GM18517 (cell line): Measurements from ENCODE around the gene USP46.

Source experiments
- ATAC-seq: cut with Tn5 transposase; IDR thresholded peaks from one replicate; pipeline ENCODE4 v1.9.1; 2021; ENCODE audit warnings: mild to moderate bottlenecking, moderate library complexity; ENCODE audit not compliant: unreplicated experiment

The USP46 gene

DNA sequence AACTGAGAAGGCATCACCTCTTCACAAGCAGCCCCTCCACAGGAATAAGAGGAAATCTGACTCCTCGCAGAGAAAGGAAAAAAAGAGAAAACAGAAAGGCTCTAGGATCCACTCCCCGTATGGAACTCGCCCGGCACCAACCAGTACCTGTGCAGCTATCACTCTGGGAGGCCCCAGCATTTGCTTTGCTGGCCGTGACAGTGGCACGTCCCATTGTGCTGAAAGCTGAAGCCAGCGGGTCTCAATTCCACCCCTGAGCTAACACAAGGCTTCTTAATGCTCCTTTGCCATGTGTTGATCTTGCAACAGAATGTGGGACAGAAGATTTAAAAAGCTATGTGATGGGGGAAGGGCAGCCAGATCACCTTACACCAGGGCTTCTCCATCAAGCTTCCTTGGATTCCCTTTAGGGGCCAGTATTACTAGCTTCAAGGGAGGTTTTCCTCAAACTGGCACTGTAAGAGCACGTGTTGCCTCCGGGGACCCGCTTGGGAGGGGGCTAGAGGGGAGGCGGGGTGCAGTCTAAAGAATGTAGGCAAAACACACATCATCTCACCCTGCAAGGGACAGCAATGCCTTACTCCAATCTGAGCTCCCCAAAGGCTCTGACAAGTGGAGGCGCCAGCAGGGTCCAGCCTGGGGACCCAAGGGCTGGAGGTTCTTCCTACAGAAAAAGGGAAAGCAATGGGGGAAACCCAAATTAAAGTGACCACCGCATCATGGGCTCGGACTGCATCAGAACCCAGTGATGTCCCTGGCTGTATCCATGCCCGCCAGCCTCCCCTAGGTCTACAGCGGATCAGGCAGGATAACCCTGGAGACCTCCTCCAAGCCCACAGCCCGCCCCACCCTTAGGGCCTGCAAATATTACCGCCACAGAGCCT is 1.2 kb downstream of the USP46 start:
- no peak for ATAC-seq

DNA sequence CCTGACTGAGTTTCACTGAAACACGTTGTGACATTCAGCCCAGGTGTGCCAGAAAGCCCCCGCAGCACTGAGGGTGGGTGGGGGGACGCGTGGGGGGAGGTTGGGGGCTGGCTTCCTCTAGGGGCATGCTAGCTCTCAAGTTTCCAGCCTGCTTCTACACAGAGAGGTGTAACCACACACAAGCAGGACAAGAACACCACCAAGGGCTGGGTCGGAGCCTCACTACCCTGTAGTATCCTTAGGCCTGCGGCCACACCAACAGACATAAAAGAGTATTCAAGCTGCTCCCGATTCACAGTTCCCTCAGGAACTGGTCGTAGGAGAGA is 1.8 kb downstream of the USP46 start:
- no peak for ATAC-seq

DNA sequence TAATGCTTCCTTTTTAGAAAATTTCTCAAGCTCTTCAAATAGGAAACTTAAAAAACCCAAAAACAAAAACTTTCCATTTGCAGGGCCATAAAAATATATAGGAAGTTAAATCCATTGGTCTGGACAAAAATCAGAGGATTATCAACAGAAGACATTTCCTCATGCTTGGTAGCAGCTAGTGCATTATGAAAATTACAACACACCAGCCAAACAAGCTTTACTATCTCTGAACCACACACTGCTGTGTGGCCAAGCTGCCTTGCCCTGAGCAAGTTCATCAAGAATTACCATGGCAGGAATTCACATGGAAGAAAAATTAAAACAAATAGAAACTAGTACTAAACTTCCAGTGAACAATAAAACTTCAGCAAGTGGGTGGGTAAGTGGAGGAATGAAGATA is 3.6 kb downstream of the USP46 start:
- ATAC-seq: no peak

DNA sequence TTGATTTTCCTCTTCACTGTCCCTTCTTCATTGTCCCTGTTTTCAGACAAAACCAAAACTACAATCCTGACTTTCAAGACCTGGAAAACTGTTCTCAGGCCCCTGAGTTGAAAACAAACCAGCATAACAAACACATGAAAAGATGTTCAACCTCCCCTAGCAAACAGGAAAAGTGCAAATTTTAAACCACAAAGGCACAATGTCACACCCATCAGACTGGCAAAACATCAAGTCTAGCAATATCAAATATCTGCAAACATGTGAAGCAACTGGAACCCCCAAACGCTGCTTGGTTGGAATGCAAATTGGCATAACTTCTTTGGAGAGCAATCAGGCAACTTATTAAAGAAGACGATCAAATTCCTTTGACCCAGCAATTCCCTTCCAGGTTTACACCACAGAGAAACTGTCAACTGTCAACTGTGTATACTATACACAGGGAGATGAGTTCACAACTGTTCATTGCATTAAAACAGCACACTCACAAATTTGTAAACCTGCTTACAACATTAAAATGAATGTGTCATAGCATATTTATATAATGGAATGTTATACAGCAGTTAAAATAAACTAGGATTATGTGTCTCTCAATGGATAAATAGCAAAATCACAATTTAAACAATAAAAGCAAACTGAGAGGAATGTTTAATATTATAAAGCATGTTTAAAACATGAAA is 7.0 kb downstream of the USP46 start:
- no peak for ATAC-seq

DNA sequence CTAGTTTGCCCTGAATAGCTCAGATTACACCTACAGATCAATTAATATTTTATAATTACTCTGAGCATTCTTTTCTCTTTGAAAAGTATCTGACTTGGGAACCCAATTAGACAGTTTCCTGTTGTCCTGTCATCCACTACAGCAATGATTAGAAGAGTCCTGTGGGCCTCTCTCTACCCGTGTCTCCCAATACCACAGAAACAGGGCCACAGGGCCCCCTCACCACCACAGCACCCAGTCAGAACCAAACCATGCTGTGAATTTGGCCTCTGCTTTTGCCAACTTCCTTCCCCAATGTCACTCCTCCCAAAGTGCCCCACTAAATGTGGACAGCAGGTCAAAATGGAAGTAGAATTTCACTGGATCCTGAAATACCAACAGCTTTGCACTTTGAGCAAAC is 10.3 kb downstream of the USP46 start:
- no peak for ATAC-seq

DNA sequence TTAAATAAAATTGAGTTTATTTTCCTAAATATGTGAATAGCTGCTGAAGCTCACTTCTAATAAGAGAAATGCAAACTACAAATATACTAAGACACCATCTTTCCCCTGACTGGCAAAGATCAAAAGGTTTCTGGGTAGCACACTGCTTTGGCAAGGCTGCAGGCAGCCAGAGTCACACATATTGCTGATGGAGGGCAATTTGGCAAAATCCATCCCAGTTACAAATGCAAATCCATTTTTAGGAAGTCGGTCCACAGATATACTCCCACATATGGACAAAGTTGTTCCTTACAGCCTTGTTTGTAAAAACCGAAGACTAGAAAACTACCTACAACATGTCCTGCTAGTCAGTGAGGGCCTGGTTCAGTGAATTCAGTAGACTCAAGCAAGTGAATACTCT is 12.4 kb downstream of the USP46 start:
- ATAC-seq: no peak

DNA sequence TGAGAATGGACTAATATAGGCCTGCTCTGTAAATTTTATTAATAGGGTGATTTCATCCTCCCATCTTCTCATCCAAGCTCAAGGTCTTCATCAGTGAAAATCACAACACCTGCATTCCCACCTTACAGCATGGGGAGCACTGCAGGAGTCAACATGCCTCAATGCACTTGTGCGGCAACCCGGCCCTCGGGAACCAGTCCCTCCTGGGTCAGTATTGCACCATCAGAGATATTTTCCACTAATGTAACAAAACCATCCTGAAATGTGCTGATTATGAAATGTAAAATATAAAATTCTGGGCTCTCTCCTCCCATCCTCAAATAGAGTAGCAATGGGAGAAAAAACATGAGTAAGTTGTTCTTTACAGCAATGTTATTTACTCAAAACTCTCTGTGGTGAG is 13.0 kb downstream of the USP46 start:
- no peak for ATAC-seq

DNA sequence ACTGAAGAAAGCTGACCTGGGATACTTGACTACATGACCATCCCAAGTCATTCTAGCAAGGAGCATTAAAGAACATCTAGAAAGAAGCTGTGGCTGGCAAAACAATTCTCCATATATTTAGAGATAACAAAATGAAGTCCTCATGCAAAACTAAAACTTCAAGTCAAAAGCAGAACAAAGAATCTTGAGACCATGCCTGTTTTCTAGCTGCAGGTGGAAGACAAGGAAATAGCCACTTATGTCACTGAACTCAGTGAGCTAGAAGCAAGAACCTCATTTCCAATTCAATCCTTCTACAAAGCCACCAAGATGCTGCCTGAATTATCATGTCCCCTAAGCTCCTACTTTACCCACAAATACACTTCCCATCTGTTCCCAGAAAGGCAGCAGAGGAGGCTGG is 13.8 kb downstream of the USP46 start:
- ATAC-seq: no peak

DNA sequence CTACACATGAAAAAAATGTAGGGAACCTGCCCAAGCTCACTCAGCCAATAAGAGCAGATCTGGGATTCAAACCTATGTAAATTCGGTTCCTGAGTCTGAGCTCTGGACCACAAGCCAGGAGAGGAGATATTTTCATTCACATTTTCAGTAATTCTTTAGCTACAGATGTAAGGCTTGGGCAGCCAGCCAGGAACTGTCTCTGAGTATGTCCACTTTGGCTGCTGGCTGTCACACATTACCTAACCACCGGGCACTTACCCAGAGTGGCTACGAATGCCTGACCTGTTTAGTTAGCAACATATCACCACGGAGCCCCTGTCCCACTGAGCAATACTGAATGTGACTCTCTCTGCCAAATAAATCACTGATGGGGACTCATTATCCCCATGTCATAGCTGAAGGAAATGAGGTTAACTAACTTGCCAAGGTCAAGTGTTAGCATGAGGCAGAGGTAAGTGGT is 15.3 kb downstream of the USP46 start:
- ATAC-seq: no peak

DNA sequence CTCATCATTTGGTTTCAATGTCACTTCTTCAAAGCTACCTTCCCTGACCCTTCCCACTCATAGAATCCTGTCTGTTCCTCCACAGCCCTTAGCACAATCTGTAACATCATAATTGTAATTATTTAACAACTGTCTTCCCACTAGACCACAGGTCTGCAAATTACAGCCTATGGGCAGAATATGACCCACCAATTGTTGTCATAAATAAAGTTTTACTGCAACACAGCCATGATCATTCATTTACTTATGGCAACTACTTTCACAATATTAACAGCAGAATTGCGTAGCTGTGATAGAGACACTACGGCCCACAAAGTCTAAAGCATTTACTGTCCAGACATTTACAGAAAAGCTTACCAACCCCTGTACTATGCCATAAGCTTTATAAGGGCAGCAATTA is 15.9 kb downstream of the USP46 start:
- no peak for ATAC-seq

DNA sequence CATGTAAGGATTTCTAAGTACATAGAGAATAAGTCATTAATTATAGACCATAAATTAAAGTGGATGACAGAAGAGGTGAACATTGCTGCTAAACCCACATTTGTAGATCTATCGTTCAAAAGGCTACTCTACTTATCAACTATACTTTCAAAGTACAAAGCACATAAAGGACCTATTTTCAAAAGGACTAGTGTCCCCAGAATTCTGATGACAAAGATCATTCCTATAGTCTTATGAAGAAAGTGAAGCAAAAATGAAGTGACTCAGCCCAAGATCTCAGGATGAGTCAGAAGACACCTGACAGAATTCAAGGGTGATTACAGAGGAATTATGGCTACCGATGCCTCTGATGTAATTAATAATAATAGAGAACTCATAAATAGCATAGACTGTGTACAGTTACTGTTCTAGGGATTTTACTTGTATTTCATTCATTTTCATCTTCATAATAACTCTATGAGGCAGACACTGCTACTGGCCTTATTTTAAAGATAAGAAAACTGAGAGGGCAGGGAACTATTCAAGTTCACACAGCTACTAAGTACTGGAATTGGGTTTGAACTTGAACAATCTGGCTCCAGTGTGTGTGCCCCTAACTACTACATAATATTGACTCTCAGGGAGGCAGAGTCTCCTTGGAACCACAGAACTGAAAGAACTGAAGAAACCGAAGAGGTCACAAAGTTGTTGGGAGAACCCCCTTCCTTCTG is 17.1 kb downstream of the USP46 start:
- ATAC-seq: peak; percentile 95

DNA sequence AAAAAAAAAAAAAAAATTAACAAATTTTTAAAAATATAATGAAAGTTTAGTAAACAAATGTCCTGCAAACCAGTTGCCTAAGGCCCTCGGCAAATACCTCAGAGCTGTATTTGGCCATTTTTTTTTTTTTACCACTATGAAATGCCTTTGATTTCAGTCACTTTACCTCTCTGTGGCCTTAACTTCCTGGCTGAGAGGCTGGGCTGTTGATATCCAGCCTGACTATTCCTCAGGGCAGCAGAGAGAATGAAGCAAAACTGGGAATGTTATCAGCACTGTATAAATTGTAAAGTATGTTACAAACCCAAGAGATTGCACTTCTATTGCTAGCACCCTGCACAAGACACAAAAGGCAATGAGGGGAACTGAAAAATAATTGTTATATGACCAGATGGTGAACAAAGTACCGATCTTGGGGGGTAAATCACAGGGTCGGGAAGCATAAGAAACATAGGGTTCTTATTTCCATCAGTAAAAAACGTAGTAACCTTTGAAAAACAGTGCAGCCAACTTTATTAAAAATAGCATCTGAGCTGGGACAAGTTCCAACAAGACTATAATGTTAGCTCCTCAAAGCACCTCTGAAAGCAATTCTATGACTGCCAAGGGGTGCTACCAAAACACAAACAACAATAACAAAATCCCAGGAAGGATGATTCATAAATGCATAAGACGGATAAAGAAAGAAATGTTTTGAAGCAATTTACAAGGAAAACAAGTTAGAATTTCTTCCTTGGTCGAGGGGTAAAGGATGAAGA is 18.1 kb downstream of the USP46 start:
- no peak for ATAC-seq

DNA sequence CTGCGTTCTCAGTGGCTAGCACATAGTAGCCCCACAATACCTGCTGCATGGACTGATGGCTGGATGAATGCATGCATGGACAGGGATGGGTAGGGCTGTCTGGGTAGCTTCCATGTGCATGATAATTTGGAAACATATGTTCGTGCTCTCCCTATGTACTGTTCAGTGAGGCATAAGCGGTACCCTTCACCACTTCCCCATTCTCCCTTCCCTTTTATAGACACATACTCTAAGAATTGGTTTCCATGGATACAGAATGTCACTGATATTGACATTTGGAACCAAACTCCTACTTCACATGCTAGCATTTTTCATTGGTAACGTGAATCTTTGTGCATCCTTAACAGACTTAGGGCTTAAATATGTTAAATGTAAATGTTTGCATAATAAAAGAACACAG is 20.4 kb downstream of the USP46 start:
- no peak for ATAC-seq

DNA sequence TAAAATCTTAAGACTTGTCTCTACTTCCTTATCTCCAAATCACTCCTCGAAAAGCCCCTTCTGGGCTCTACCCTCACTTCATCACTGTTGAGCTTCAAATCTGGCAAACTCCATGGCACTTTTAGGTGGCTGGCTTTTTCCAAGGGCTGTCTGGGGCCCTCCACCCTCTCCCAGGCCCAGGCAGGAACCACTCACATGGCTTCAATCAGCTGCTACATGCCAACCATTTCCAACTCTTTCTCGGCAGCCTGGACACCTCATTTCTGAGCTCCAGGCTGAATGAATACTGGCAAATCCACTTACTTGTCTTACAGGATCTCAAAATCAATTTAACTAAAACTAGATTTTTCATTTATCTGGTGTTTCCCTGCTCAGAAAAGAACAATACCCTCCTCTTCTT is 22.0 kb downstream of the USP46 start:
- no peak for ATAC-seq

DNA sequence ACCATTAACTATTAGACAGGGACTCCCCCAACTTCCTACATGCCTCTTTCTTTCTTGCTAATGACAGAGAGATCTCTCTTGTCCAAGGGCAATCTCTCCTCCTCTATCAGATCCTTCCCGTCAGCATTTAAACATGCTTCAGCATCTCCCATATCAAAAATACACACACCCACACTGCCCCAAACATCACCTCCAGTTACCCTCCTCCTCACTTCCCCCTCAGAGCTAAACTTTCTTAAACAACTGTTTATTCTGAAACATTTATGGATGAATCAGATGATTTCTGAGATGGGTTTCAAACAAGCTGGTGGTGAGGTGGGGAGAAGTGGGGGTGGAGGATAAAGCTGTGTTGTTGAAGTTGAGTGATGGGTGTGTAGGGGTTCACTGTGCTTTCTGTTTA is 23.5 kb downstream of the USP46 start:
- ATAC-seq: no peak

DNA sequence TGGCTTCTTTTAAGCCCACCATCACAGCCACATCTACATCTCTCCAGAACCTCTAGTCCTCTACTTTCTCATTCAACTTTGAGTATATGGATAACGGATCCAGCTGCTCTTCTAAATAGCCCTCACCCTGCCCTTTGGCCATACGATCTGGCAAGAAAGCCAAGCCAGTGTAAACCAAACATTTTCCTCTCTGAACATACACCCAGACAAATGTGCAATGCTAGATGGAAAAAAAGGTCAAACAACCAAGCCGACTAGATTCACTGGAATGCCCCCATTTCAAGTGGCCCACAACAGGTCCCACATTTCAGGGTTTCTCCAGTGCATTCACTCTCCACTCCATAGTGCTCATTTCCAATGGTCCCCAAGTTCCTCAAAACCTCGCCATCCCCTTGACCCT is 24.0 kb downstream of the USP46 start:
- ATAC-seq: no peak

DNA sequence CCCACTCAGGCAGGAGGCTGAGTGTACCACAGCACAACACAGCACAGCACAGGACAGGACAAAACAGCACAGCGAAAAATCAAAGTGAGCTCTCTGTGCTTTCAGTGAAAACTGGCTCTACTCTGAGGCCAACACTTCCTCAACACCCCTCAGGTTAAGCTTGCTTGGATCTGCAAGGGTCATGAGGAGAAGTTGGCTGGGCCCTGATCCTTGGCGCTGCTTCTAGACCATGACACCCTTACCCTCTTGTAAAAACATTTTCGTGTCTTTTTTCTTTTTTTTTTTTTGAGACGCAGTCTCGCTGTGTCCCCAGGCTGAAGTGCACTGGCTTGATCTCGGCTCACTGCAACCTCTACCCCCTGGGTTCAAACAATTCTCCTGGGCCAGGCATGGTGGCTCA is 25.3 kb downstream of the USP46 start:
- no peak for ATAC-seq

DNA sequence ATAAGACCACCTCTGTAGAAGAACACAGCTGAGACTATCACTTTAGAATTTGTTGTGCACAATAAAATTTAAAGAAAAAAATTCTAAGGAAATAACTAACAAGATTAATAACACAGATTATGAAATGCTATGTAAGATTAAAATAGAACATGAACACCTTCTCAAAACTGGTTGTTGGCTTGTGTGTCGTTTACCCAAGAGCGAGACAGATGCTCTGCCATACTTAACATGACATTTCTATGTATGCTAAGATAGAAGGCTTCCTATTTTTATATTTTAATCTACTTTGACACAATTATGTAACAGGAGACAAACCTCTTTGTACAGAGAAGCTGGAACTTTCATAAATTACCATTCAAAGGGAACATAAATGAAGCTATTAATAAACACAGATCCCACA is 30.1 kb downstream of the USP46 start:
- no peak for ATAC-seq

DNA sequence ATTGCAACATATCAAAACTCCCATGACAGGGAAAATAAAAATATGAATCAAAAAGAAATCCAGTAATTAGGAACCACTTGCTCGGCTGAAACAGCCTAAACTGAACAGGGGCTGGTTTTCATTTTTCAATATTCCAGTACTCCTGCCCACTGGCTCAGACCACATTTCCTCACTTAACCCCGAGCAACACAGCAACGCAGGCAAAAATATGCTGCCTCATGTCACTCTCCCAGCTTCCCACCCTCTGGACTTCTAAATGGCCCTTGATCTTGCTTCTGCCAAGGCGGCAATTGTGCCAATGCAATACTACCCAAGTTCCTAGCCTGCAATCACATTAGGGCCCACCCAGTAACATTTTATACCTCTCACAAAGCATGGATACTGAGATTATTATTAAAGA is 30.6 kb downstream of the USP46 start:
- ATAC-seq: no peak

DNA sequence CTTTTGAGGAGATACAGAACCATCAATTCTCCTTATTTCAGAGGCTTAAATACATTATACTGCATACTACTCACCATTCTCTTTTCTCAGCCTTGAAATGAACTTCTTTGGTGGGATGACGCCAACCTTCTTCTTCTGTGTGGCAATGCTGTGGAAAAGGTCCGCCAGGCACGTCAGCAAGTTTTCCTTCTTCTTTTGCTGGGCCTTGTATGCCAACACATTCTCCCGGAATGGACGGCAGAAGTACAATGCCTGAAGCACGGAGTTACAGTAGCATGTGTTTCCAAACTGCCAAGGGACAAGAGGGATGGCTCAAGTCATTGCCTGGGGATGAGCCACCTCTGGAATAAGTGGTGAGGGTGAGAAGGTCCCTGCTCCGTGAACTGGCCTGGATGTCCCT is 31.2 kb downstream of the USP46 start:
- ATAC-seq: no peak

DNA sequence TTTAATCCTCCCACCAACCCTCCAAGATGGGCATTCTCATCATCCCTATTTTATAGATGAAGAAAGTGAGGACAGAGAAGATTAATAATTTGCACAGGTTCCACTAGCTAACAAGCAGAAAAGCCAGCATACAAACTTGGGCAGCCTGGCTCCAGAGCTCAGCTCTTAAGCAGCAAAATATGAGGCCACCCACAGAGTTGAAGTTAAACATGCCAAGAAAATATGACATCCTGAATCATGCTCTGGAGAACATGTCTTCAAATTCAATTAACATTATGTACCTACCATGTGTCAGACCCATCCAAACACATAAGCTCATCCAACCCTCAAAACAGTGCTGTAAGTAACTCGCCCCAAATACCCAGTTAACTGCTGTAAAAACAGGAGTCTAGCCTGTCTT is 33.9 kb downstream of the USP46 start:
- no peak for ATAC-seq
